CD4-positive, alpha-beta T cell treated with Interleukin-17A for 1 hour (primary cell): ENCODE measurements around the gene CNNM4.
A peak's percentile ranks its signal among the peaks of the same experiment; 100 is the strongest.

Experiments used
- DNase-seq: peaks from one replicate; pipeline ENCODE4 v3.0.0-alpha.2; 2020

Gene CNNM4

DNA sequence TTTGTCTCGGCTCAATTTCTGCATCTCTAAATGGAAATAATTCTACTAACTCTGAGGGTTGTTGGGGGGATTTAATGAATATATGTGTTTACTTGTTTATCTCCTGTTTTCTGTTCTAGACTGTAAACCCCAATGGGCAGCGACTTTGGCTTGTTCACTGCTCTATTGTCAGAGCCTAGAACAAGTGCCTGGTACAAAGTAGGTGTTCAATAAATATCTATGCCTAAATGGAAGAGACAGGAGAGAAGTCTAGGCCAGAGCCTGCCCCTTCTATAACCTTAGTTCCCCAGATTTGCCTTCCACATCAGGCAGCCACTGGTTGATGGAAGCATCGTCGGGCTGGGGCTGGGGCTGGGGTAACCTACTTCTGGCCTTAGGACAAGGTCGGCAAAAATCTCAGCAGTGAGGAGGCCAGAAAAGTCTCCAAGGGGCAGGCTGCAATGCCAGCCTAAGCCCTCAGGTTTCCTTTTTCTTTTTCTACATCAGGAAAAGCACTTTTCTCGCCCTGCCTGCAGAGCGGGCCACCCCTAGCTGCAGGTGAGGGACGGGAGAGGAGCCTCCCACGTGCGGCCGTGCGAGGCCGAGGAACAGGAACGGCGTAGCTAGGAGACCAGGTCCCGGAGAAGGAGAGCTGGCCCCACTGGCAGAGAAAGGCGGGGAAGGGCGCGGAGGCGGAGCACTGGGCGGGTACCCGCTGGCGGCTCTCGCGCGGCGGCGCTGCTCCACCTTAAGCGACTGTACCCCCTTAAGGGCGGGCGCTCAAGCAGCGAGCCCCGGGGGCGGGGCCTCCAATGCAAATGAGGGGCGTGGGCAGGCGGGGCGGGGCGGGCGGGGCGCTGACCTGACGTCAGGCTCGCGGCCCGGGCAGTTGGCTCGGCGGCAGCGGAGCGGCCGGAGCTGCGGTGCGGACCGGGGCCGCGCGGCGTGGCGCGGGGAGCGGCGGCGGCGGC, at the start of gene CNNM4:
CNNM4 (plus strand) TSS at position 867 of the 950 bp plus-strand sequence. CDS start 98 bp downstream, outside the sequence.
- DNase-seq: peak; percentile 92

GRCh38 chr2:96710985-96711384, 49.7 kb upstream of the CNNM4 start:
- DNase-seq: no peak

DNA sequence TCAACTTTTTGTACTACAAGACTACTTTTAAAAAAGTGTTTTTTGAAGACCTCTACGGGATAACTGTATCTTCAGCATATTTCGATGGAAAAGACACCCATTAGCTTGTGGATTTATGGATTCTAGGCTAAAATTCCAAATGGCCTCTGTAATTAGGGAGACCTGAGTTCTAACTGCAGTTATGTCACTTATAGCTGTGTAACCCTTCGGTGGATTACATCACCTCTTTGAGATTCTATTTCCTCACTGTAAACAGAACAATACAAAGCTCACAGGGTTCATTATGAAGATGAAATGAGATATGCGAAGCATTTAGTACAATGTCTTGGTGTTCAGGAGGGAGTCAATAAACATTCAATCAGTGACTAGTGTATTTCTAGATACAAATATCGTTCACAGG, 45.0 kb upstream of the CNNM4 start:
- DNase-seq: no peak

DNA sequence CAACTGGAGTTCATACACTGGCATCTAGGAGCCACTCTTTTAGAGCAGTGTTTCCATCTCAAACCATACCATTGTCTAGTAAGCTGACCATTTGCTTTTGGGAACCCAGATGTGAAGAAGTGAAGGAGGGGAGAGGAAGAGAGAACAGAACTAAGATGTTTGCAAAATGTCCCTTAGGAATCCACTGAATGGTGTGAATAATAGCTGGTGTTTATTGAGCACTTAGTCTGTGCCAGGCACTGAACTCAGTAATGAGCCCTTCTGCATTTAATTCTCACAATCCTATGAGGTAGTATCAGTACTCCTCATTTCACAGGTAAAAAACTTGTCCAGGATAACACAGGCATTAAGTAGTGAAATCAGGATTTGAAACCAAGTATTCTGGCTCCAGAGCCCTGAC, 44.3 kb upstream of the CNNM4 start:
- DNase-seq: no peak

DNA sequence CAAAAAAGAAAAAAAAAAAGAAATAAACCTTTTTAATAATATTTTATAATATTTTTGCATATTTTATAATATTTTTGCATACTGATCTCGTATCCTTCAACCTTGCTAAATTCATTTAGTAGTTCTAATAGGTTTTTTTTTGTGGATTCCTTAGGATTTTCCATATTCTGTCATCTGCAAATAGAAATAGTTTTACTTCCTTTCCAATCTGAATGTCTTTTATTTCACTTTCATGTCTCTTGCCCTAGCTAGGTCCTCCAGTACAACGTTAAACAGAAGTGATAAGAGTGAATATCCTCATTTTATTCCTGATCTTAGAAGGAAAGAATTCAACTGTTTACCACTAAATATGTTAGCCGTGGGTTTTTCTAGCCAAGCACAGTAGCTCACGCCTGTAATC, 34.6 kb upstream of the CNNM4 start:
- DNase-seq: no peak

DNA sequence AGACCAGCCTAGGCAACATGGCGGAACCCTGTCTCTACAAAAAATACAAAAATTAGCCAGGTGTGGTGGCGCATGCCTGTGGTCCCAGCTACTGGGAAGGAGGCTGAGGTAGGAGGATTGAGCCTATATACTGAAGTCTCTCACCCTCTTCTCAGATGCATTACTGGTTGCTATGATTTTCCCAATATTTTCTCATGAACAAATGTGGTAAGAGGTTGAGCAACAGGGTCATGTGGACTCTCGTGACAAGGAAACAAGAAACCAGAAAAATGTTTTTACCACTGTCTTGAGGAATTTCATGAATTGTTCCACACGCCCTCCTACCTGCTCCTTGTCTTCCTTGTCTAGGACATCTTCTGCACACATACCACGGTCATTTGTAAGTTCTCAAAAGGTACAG, 33.3 kb upstream of the CNNM4 start:
- DNase-seq: no peak

DNA sequence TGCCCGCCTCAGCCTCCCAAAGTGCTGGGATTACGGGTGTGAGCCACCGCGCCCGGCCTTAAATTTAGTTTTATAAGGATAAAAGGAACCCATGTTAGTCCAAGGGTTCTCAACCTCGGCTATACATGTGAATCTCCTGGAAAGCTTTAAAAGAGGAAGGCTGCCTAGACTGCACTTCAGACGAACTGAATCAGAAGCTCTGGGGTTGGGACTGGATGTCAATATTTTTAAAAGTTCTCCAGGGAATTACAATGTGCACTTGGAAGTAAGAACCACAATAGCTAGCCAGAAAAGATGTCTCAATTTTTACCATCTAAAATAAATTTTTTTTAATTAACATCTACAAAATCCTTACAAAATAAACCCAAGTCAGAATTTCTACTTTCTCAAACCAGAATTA, 31.0 kb upstream of the CNNM4 start:
- DNase-seq: no peak

- no peak for DNase-seq
Measured at GRCh38 chr2:96730212-96730611, 30.5 kb upstream of the CNNM4 start.

DNA sequence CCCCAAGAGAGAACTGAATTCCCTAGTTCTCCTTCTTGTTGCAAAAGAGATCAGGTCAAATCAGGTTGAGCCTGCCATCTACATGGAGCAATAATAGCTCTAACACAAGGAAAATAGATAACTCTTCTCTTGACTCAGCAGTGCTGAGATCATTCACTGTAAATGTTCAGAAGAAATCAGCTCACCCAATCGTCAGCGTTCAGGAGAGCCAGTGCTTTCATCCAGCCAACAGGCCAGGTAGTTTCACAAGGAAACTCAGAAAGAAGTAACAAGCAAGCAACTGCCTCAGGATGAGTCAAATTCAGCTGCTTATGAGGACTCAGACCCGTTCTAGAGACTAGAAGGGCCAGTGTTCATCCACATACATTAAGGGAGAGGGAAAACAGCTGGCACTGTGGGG, 26.8 kb upstream of the CNNM4 start:
- DNase-seq: no peak

DNA sequence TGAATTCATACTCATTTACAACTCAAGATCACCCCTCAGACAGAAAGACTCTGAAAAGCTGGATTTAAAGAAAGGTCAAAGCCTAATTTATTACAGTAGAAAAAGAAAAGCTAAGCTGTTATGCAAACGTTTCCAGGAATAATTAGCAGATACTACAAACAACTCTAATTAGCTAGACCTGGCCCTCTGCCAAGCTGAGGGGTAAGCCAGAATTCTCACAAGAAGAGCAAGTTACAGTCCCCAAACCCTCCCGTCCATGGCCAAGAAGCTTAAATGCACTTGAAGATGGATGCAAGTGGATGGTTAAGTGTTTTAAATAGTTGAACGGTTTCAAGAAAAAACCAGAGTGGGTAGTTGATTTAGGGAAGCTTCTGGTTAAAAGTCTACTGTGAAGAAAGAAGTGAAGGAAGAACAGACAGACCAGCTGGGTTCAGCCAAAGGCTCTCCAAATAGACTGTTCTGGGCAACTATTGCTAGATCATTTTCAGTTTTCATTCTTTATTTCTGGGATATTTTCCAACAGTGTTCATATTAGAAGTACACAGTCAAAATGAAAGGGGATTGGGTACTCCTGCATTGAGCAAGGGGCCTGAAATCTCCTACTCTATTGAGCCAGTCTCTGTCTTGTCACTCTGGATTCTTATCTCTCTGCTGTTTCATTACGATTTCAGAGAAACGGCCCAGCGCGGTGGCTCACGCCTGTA, 25.7 kb upstream of the CNNM4 start:
- DNase-seq: no peak

DNA sequence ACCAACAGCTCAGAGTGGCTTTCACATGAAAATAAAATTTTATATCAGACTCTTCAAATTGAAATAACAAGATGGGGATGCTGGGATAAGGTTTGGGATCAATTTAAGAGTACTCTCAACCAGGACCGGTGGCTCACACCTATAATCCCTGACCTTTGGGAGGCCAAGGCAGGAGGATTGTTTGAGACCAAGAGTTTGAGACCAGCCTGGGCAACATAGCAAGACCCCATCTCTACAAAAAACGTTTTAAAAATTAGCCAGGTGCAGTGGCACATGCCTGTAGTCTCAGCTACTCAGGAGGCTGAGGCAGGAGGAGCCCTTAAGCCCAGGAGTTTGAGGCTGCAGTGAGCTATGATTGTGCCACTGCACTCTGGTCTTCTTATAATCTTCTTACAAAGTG, 23.5 kb upstream of the CNNM4 start:
- no peak for DNase-seq

DNA sequence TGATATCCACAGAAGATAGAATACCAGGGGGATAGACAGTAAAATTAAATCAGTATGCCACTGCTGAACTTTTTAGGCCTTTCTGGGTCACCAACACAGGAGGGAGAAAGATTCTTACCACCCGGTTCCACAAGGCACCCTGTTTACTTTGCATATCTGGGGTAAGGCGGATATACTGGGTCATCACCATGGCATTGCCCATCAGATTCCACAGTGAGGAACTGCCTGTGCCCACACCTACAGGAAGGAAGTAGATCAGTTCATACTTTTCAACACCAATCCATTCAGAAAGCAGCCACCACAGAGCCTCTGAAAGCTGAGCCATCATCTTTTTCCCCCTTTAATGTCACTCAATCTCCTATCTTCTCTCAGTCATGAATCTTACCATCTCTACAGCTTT, 22.9 kb upstream of the CNNM4 start:
- DNase-seq: peak; percentile 53

DNA sequence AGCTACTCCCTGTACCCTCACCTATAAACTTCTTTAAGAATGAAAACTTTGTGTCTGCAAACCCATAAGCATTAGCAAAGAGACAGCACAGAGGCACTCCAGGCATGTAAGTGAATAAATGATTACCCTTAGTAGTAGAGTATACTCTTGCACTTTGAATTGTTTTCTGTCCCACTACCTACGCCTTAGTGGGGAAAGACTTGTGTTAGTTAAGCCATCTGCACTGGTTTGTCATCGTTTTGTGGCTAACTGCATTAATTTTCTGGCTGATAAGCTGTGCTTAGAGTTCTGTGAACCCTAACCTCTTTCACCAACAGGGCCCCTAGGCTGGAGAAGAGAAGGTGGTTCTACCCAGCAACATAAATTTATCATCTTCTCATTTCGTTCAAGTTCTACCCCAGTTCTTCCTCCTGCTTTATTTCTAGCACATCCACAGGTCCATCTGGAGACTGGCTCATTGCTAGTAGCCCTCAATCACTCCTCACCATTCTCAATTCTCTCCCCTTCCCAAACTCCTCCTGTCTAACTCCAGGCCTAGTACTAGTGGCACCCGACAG, 21.5 kb upstream of the CNNM4 start:
- DNase-seq: no peak

GRCh38 chr2:96739633-96740428, 20.9 kb upstream of the CNNM4 start, which contains the start of gene LMAN2L:
Gene LMAN2L (minus strand): TSS chr2:96740064. CDS start chr2:96740040, 24 bp downstream.
- DNase-seq: peak; percentile 98

- DNase-seq: no peak
Measured at GRCh38 chr2:96747061-96747617, 13.6 kb upstream of the CNNM4 start.

- no peak for DNase-seq
Measured at GRCh38 chr2:96751800-96752199, 8.9 kb upstream of the CNNM4 start.

DNA sequence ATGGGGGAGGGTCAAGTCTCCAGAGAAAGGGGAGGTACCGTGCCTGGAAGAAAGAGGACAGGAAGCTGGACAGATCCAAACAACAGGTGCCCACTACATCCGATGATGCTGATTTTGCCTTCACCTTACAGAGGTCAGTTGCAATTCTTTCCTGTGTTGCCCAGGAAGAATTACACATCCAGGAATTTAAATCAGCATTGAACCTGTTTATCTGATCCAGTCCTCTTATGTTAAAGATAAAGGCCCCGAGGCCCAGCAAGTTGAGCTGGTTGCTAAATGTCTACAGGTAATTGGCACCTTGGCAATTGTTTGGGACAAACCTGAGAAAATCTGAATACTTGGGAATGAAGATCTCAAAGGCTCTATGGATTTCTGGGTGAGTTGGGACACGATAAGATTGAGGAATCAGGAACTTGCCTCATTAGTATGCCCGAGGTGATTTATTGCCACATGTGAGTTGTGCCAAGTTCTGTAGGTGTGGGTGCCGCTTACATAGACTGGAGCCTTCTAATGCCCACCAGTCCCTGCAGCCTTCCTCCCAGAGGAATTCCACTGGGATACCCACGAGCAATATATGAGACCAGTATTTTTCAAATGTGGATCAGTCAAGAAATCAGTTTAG, 6.9 kb upstream of the CNNM4 start:
- DNase-seq: no peak

GRCh38 chr2:96754317-96754716, 6.4 kb upstream of the CNNM4 start:
- DNase-seq: no peak

DNA sequence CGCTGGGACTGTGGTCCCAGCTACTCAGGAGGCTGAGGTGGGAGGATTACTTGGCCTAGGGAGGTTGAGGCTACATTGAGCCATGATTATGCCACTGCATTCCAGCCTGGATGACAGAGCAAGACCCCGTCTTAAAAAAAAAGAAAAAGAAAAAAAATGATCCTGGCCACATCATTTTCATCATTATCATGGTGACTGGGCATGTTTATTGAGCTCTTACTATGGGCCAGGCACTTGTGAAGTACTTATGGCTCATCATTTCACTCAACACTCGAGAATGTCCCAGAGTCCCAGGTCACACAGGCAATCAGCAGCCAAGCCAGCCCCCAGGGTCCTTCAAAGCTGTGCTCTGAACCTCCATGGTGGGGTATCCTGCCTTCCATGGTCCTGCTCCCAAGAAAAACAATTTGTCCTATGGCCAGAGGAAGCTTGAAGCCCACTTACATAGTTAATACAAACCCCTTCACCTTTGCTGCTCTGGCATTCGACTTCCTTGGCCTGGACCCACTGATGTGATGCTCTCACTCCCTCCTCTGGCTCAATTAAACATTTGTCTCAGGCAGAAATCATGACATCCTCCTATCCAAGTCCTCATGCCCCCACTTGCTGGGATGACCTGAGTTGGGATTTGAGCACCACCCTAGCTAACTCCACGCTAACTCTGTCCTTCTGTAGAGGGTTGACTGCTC, 3.8 kb upstream of the CNNM4 start:
- DNase-seq: no peak

- DNase-seq: no peak
Measured at GRCh38 chr2:96757477-96757860, 3.2 kb upstream of the CNNM4 start.

GRCh38 chr2:96758987-96759386, 1.7 kb upstream of the CNNM4 start:
- DNase-seq: no peak

GRCh38 chr2:96759548-96759947, 1.2 kb upstream of the CNNM4 start:
- DNase-seq: no peak
